KMS-11 (cell line): ENCODE measurements around the gene DNMT1.

Experiments
- H2AFZ ChIP-seq: fragments of 200-600 bp; sonication (generic); 2 replicates; pipeline ENCODE4 v1.6.1; 2016; ENCODE audit warnings: antibody characterized with exemption, mixed run types, low read depth
- H3K27ac ChIP-seq: fragments of 200-600 bp; sonication (generic); 2 replicates; pipeline ENCODE4 v1.6.1; 2016; ENCODE audit warnings: mild to moderate bottlenecking, mixed run types
- H3K27me3 ChIP-seq: fragments of 200-600 bp; sonication (generic); 2 replicates; pipeline ENCODE4 v1.6.1; 2017; ENCODE audit warnings: mild to moderate bottlenecking, low read depth, mixed run types, moderate library complexity; ENCODE audit not compliant: insufficient read depth
- H3K36me3 ChIP-seq: fragments of 200-600 bp; sonication (generic); 2 replicates; pipeline ENCODE4 v1.6.1; 2017; ENCODE audit warnings: mild to moderate bottlenecking, mixed run types; ENCODE audit not compliant: insufficient read depth
- H3K4me1 ChIP-seq: fragments of 200-600 bp; sonication (generic); 2 replicates; pipeline ENCODE4 v1.6.1; 2016; ENCODE audit warnings: mild to moderate bottlenecking, low read depth, mixed run types; ENCODE audit not compliant: poor library complexity, severe bottlenecking
- H3K4me2 ChIP-seq: fragments of 200-600 bp; sonication (generic); 2 replicates; pipeline ENCODE4 v1.7.0; 2016; ENCODE audit warnings: mild to moderate bottlenecking, mixed run types
- H3K4me3 ChIP-seq: fragments of 200-600 bp; sonication (generic); IDR thresholded peaks from 2 replicates; pipeline ENCODE4 v1.6.1; 2017; ENCODE audit warnings: low read depth, low read length, mixed read lengths; ENCODE audit not compliant: insufficient read depth
- H3K79me2 ChIP-seq: fragments of 200-600 bp; sonication (generic); 2 replicates; pipeline ENCODE4 v1.6.1; 2016; ENCODE audit warnings: low read depth, mixed run types; ENCODE audit not compliant: insufficient read depth
- H3K9ac ChIP-seq: fragments of 200-600 bp; sonication (generic); 2 replicates; pipeline ENCODE4 v1.6.1; 2016; ENCODE audit warnings: mild to moderate bottlenecking, mixed run types
- H4K20me1 ChIP-seq: fragments of 200-600 bp; sonication (generic); 2 replicates; pipeline ENCODE4 v1.6.1; 2016; ENCODE audit warnings: mild to moderate bottlenecking, mixed run types; ENCODE audit not compliant: insufficient read depth
- TF ChIP-seq, protein P1 (sequence below): fragments of 200-600 bp; sonication (generic); conservative IDR thresholded peaks from 2 replicates; pipeline ENCODE4 v1.6.1; 2017; ENCODE audit warnings: low read depth, mild to moderate bottlenecking, antibody characterized with exemption, low read length, moderate library complexity, mixed read lengths

The DNMT1 gene

DNA sequence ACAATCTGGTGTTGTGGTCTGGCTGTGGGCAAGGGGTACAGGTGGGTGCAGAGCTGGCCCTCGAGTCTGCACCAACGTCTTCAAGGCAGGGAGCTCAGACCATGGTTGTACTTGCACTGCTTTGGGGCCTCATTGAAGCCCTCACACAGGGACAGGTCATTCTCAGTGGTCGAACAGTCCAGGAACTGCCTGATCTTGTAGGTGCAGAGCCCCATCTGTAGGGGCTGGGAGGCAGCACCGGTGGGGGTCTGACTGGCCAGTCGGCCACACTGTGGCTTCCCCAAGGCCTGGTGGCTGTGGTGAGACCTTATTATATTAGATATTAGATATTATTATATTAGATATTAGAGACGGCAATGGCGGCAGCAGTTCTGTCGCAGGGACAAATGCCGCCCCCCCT, 22.3 kb upstream of the DNMT1 start:
- no peaks in the 10 kb centered on the region for H4K20me1 ChIP-seq
- no peaks in the 10 kb centered on the region for H3K36me3 ChIP-seq
- no peak overlapping the region for H3K4me3 ChIP-seq
- TF ChIP-seq, protein P1, sequence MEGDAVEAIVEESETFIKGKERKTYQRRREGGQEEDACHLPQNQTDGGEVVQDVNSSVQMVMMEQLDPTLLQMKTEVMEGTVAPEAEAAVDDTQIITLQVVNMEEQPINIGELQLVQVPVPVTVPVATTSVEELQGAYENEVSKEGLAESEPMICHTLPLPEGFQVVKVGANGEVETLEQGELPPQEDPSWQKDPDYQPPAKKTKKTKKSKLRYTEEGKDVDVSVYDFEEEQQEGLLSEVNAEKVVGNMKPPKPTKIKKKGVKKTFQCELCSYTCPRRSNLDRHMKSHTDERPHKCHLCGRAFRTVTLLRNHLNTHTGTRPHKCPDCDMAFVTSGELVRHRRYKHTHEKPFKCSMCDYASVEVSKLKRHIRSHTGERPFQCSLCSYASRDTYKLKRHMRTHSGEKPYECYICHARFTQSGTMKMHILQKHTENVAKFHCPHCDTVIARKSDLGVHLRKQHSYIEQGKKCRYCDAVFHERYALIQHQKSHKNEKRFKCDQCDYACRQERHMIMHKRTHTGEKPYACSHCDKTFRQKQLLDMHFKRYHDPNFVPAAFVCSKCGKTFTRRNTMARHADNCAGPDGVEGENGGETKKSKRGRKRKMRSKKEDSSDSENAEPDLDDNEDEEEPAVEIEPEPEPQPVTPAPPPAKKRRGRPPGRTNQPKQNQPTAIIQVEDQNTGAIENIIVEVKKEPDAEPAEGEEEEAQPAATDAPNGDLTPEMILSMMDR: no peak
- peaks cover 8% of the 10 kb centered on the region; the same call in 1 of the 2 replicates for H3K79me2 ChIP-seq
- no peaks in the 10 kb centered on the region for H3K27me3 ChIP-seq
- no peak overlapping the region for H2AFZ ChIP-seq
- no peak overlapping the region for H3K4me2 ChIP-seq
- no peak overlapping the region for H3K27ac ChIP-seq
- H3K9ac ChIP-seq: no peak overlapping the region
- peaks cover 49% of the 10 kb centered on the region for H3K4me1 ChIP-seq

DNA sequence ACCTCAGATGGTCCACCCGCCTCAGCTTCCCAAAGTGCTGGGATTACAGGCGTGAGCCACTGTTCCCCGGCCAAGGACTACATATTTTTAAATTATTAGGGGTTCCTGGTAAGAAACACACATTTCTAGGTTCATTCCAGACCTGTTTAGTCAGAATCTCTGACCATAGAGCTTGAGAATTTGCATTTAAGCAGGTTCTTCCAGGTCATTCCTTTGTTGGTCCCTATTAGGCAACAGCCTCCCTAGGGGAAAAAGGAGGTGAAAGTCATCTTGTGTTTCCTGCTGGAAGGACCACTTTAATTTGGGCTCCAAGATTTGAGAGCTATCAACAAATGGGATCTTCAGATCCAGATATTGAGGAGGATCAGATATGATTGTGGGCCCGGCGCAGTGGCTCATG, 20.0 kb upstream of the DNMT1 start:
- TF ChIP-seq, protein P1: no peak
- Histone ChIP-seq H3K79me2 (no peaks in the 10 kb centered on the region), H3K27ac (no peak overlapping the region), H3K4me3 (no peak overlapping the region), H2AFZ (no peak overlapping the region), H3K9ac (no peak overlapping the region), H3K36me3 (no peaks in the 10 kb centered on the region), H3K27me3 (no peaks in the 10 kb centered on the region), H4K20me1 (no peaks in the 10 kb centered on the region), H3K4me1 (peaks cover 26% of the 10 kb centered on the region), H3K4me2 (no peak overlapping the region)

DNA sequence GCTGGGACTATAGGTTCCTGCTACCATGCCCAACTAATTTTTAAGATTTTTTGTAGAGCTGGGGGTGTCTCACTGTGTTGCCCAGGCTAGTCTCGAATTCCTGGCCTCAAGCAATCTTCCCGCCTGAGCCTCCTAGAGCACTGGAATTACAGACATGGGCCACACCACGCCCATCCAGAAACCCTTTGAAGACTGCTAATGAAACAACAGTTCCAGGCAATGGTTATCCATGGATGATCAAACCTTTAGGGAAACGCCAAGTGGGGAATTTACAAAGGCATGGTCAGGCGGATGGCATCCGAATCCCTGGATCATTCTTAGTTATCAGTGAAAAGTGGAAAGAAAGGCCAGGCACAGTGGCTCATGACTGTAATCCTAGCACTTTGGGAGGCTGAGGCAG, 16.9 kb upstream of the DNMT1 start:
- Histone ChIP-seq H2AFZ (no peak overlapping the region), H3K4me1 (peaks cover 17% of the 10 kb centered on the region), H3K27ac (no peak overlapping the region), H3K79me2 (no peaks in the 10 kb centered on the region), H3K4me3 (no peak overlapping the region), H3K27me3 (no peaks in the 10 kb centered on the region), H4K20me1 (no peaks in the 10 kb centered on the region), H3K4me2 (no peak overlapping the region), H3K9ac (no peak overlapping the region), H3K36me3 (no peaks in the 10 kb centered on the region)
- TF ChIP-seq, protein P1: no peak

DNA sequence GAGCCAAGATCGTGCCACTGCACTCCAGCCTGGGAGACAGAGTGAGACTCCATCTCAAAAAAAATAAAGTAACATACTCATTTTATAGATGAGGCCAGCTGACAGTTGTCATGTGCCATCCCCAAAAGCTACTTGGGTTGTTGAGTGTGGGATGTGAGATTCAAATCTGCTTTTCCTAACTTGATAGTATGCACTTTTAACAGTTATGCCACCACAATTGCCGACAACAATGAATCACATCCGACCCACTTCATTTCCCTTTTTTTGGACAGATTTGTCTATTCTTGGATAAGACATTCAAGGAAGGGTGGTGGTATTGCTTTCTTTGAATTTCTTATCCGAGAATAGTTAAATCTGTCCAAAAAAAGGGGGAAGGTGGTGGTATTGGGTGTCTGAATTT, 16.3 kb upstream of the DNMT1 start:
- Histone ChIP-seq H3K4me1 (peaks cover 22% of the 10 kb centered on the region), H2AFZ (no peak overlapping the region), H3K27me3 (no peaks in the 10 kb centered on the region), H3K36me3 (no peaks in the 10 kb centered on the region), H3K4me3 (no peak overlapping the region), H3K27ac (no peak overlapping the region), H3K79me2 (no peaks in the 10 kb centered on the region), H4K20me1 (no peaks in the 10 kb centered on the region), H3K9ac (no peak overlapping the region), H3K4me2 (no peak overlapping the region)
- TF ChIP-seq, protein P1: no peak
